Transverse colon (tissue), 4 donors: Measurements from ENCODE around the gene ADGRB2. TPM values are rescaled to one million over a fixed set of nuclear protein-coding genes. Genes with fewer than 3 reads are reported as not detected.

Experiments used
- DNase-seq: peaks from one replicate; pipeline ENCODE4 v3.0.0-alpha.2; 2019
- H3K27ac ChIP-seq, 4 donors: fragments of 200-600 bp; sonication (generic); 2 replicates each; pipeline ENCODE4 v1.5.1; 2016 to 2018; ENCODE audit warnings: inconsistent platforms in 4 of 4
- H3K27me3 ChIP-seq: fragments of 200-600 bp; sonication (generic); 2 replicates; pipeline ENCODE4 v1.5.1; 2017; ENCODE audit warnings: inconsistent platforms
- H3K36me3 ChIP-seq, 4 donors: fragments of 200-600 bp; sonication (generic); 2 replicates each; pipeline ENCODE4 v1.5.1; 2017 to 2019; ENCODE audit warnings: inconsistent platforms in 4 of 4
- H3K4me1 ChIP-seq, 4 donors: fragments of 200-600 bp; sonication (generic); 2 replicates each; pipeline ENCODE4 v1.5.1; 2017 to 2020; ENCODE audit warnings: inconsistent platforms in 4 of 4
- H3K4me3 ChIP-seq, 4 donors: fragments of 200-600 bp; sonication (generic); 1 replicate in 1 of 4; 2 replicates in 3 of 4; pipeline versions ENCODE4 v1.5.1 to v1.6.1; 2017 to 2019; ENCODE audit warnings: inconsistent platforms in 4 of 4
- H3K9me3 ChIP-seq, 2 donors: fragments of 200-600 bp; sonication (generic); 2 replicates each; pipeline ENCODE4 v1.5.1; 2017 to 2019; ENCODE audit warnings: inconsistent platforms in 2 of 2
- EP300 ChIP-seq: sonication (generic); formaldehyde crosslinking; IDR thresholded peaks from one replicate; pipeline ENCODE4 v1.6.1; 2017; ENCODE audit warnings: antibody characterized with exemption, low read depth
- POLR2A ChIP-seq: fragments of 450-650 bp; IDR thresholded peaks from one replicate; pipeline ENCODE4 v1.6.1; 2016; ENCODE audit warnings: antibody characterized with exemption, mild to moderate bottlenecking, moderate library complexity
- POLR2AphosphoS5 ChIP-seq, 3 donors: sonication (generic); formaldehyde crosslinking; IDR thresholded peaks; one replicate each; pipeline ENCODE4 v1.6.1; 2016; ENCODE audit warnings: antibody characterized with exemption in 3 of 3
- WGBS, 2 donors: methylation state at CpG; one replicate each; pipeline ENCODE4 v1.1.5; 2018; ENCODE audit warnings: low coverage in 1 of 2; 5-methylcytosine and 5-hydroxymethylcytosine counted together
- in situ Hi-C, 4 donors: fragments of 200-750 bp; cut with MboI; loops; one replicate each; pipeline versions ENCODE4 v1.15.0 to v1.15.1; 2017; ENCODE audit warnings: low sequenced_read_pairs in 3 of 4, low pct_ligation_motif_present in 1 of 4, low pct_unique_long_range_greater_than_20kb in 1 of 4
- intact Hi-C: fragments of 100-400 bp; cut with DNase I; formaldehyde crosslinking; loops from one replicate; pipeline ENCODE4 v1.15.1; 2023; ENCODE audit warnings: low total_unique reads
- total RNA-seq, 4 donors: library from RNA; depleted of rRNA; stranded (reverse); fragments of >200 nt; gene quantifications; one replicate each; pipeline ENCODE4 v1.1.0, GENCODE V29; 2016
- TF ChIP-seq, protein P1 (sequence below), 5 experiments: fragments of 200-600 bp in 3 of 5; fragments of 450-650 bp in 2 of 5; sonication (generic) in 3 of 5; IDR thresholded peaks; 1 replicate in 2 of 5; 2 replicates in 3 of 5; pipeline ENCODE4 v1.5.1; 2016 to 2017; ENCODE audit warnings: antibody characterized with exemption in 5 of 5, inconsistent platforms in 3 of 5, mild to moderate bottlenecking in 2 of 5, moderate library complexity in 1 of 5

The ADGRB2 gene
- total RNA-seq, 4 donors from 2014 or later = 0.55 to 4.2 (median 1.1) TPM; not detected in 1

DNA sequence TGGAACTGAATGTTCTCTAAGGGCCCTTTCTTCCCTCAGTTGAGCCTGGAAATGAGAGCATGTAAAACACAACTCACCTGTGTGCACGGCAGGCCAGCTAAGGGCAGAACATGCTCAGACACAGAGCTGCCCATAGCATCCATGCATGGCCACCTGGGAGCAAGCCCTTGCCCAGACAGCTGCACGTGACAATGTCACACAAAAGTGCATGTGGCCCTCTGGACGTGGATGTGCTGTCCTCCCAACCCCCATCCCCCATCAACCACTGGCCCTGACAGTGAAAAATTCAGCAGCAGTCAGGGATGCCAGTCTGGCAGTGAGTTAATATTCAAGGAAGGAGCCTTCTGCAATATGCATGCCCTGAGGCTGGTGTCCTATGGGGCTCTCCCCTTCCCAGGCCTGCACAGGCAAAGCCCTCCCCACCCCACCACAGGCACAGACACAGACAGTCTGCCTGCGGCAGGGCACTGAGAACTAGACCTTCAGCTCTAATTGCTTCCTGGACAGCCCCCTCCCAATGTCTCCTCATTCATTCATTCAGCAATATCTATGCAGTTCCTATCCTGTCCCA, 45.7 kb downstream of the ADGRB2 start:
- Histone ChIP-seq H3K4me1 (peaks cover under 1 to 27% (median 22%) of the 10 kb centered on the region in 4 donors), H3K27me3 (peaks cover 14% of the 10 kb centered on the region), H3K36me3 (no peaks in the 10 kb centered on the region), H3K4me3 (no peak overlapping the region), H3K9me3 (no peaks in the 10 kb centered on the region), H3K27ac (no peak overlapping the region)
- WGBS, 2 donors = 55% methylated on average over 4 of the region's 4 CpGs; no CpG with 5 or more reads in 1 of the 2 donors
- TF ChIP-seq, protein P1, sequence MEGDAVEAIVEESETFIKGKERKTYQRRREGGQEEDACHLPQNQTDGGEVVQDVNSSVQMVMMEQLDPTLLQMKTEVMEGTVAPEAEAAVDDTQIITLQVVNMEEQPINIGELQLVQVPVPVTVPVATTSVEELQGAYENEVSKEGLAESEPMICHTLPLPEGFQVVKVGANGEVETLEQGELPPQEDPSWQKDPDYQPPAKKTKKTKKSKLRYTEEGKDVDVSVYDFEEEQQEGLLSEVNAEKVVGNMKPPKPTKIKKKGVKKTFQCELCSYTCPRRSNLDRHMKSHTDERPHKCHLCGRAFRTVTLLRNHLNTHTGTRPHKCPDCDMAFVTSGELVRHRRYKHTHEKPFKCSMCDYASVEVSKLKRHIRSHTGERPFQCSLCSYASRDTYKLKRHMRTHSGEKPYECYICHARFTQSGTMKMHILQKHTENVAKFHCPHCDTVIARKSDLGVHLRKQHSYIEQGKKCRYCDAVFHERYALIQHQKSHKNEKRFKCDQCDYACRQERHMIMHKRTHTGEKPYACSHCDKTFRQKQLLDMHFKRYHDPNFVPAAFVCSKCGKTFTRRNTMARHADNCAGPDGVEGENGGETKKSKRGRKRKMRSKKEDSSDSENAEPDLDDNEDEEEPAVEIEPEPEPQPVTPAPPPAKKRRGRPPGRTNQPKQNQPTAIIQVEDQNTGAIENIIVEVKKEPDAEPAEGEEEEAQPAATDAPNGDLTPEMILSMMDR (IDR thresholded peaks at IDR 0.05) = no peak
- TF ChIP-seq POLR2A = no peak
- TF ChIP-seq EP300 = no peak
- TF ChIP-seq POLR2AphosphoS5 (IDR thresholded peaks at IDR 0.05) = no peak
- intact Hi-C loops (loop anchor here (5.0 kb wide), 1 partner anchor 51 kb away; no protein-coding TSS in a partner anchor), in situ Hi-C loops (no loop called here)
- DNase-seq = no peak

DNA sequence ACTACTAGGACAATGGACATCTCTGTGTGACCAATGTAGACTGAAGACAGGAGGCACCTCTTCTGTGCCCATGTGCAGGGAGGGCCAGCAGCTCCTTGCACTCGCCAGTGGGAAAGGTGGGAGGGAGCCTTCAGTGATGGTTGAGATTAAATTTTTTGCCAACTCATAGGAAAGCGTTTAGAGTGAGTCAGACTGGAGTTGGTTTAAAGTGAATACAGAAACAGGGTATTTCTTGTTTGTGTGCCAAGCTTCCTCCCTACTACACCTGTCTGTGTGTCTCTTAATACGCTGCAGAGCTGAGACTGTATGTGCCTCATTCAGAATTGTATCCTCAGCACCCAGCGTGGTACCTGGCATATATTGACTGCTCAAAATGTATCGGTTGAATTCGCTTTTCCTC, 46.8 kb downstream of the ADGRB2 start:
- Histone ChIP-seq H3K36me3 (no peaks in the 10 kb centered on the region), H3K4me1 (peaks cover 11 to 38% (median 33%) of the 10 kb centered on the region in 4 donors), H3K27ac (no peak overlapping the region), H3K27me3 (peaks cover 14% of the 10 kb centered on the region), H3K9me3 (no peaks in the 10 kb centered on the region), H3K4me3 (no peak overlapping the region)
- in situ Hi-C loops = no loop called here
- WGBS, 2 donors = 29 to 76% methylated on average over 1 to 6 of the region's 6 CpGs
- intact Hi-C loops = loop anchor here (5.0 kb wide), 1 partner anchor 50 kb away; no protein-coding TSS in a partner anchor
- no peak for DNase-seq
- TF ChIP-seq EP300 (no peak), POLR2A (no peak), POLR2AphosphoS5 (IDR thresholded peaks at IDR 0.05) (no peak)
- TF ChIP-seq, protein P1 (IDR thresholded peaks at IDR 0.05) = no peak

DNA sequence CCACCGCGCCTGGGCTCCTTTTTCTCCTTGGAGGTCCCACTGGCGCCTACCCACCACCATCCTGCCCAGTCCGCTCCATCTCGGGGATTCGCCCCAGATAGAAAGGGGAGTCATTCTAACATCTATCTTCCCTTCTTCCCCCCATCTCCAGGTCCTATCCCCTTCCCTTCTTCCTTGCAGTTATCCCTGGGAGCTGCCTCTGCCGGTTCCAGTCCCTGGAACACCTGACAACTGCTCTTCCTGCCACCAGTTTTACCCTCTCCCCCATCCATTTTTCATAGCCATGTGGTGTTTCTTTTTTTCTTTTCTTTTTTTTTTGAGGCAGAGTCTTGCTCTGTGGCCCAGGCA, 48.3 kb downstream of the ADGRB2 start:
- Histone ChIP-seq H3K27ac (peak overlapping the region; percentile 82 to 92 (median 88)), H3K4me3 (peak overlapping the region in 2 of 4 donors; percentile 20 to 39), H3K36me3 (no peaks in the 10 kb centered on the region), H3K9me3 (no peaks in the 10 kb centered on the region), H3K4me1 (peaks cover 15 to 43% (median 35%) of the 10 kb centered on the region in 4 donors), H3K27me3 (peaks cover 11% of the 10 kb centered on the region)
- 0 to 10% methylated on average over 4 to 7 of the region's 7 CpGs for WGBS, 2 donors
- DNase-seq = no peak
- in situ Hi-C loops (no loop called here), intact Hi-C loops (loop anchor here (5.0 kb wide), 1 partner anchor 49 kb away; no protein-coding TSS in a partner anchor)
- TF ChIP-seq, protein P1 (IDR thresholded peaks at IDR 0.05) = peak in 3 of 5 experiments; percentile 26 to 48 (median 35)
- no peak for TF ChIP-seq POLR2A
- no peak for TF ChIP-seq EP300
- no peak for TF ChIP-seq POLR2AphosphoS5 (IDR thresholded peaks at IDR 0.05)

DNA sequence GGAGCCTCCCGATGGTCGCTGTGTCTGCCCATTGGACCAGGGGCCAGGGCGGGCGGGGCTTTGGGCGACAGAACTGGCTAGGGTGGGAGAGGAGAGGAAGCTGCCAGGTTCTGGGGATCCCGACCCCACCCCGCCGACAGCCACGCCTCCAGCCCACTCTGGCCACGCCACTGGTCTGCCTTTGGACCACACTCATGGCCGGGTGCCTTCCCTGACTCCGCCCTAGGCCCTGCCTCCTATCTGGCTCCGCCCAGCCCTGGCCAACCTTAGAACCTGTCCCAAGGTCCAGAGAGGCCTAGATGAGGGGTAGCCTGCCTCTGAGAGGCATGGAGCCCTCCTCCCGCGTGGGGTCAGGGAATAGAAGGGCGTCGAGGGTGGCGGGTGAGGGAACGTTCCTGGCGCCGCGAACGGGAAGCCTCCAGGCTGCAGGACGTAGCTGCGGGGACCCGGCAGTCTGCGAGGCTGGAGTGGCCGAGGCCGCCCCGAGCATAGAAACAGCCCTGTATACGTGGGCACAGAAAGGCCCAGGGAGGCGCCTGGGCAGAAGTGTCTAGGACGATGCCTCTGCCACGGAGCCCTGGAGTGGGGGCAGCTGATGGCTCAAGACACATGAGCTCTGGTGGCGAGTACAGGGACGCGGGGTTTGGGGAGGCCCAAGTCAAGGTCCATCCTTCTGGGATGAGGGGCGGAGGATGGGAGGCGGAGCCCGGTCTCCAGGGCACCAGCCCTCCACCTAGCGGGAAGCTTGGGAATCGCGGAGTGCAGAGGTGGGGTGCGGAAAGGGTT, 48.9 kb downstream of the ADGRB2 start:
- intact Hi-C loops (loop anchor here (5.0 kb wide), 1 partner anchor 48 kb away; no protein-coding TSS in a partner anchor), in situ Hi-C loops (no loop called here)
- H3K27ac ChIP-seq = peak overlapping the region; percentile 82 to 92 (median 88)
- WGBS, 2 donors = 0 to 1% methylated on average over 2 to 41 of the region's 44 CpGs
- peak overlapping the region; percentile 18 to 39 (median 23) for H3K4me3 ChIP-seq
- TF ChIP-seq, protein P1 (IDR thresholded peaks at IDR 0.05) = peak; percentile 85 to 91 (median 88)
- TF ChIP-seq POLR2A (peak; percentile 36), EP300 (no peak), POLR2AphosphoS5 (IDR thresholded peaks at IDR 0.05) (peak; percentile 19 to 77 (median 56))
- peak; percentile 93 for DNase-seq
- no peaks in the 10 kb centered on the region for H3K36me3 ChIP-seq
- no peaks in the 10 kb centered on the region for H3K9me3 ChIP-seq
- peaks cover 15 to 43% (median 35%) of the 10 kb centered on the region in 4 donors for H3K4me1 ChIP-seq
- peaks cover 8% of the 10 kb centered on the region for H3K27me3 ChIP-seq
